HG02678 (cell line): Measurements from ENCODE around the gene SBNO1.
"Not testable (repeated sequence)": the region's sequence is repeated elsewhere in the genome, so short reads cannot be mapped to it uniquely, and the experiment has no call there.

Source experiments
- ATAC-seq: cut with Tn5 transposase; IDR thresholded peaks from one replicate; pipeline ENCODE4 v1.9.1; 2021; ENCODE audit warnings: mild to moderate bottlenecking, moderate library complexity; ENCODE audit not compliant: unreplicated experiment

The SBNO1 gene

GRCh38 chr12:123356159-123356670 is 8.4 kb downstream of the SBNO1 start:
- no peak for ATAC-seq

DNA sequence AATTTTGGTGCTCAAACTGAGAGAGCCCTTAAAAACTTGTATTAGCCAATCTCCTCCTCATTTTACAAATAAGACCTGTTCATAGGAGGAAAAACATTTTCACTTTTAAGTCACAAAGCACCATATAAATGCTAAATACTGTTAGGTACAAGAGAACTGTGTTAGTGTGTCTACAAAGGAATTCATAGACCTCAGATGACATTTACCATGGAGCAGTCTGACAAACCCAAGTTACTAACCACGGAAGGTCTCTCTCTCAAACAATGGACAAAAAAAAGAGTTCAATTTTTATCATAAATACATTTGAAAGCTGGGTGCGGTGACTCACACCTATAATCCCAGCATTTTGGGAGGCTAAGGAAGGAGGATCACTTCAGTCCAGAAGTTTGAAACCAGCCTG is 10.0 kb downstream of the SBNO1 start:
- no peak for ATAC-seq

GRCh38 chr12:123351349-123351748 is 13.3 kb downstream of the SBNO1 start:
- ATAC-seq = no peak

DNA sequence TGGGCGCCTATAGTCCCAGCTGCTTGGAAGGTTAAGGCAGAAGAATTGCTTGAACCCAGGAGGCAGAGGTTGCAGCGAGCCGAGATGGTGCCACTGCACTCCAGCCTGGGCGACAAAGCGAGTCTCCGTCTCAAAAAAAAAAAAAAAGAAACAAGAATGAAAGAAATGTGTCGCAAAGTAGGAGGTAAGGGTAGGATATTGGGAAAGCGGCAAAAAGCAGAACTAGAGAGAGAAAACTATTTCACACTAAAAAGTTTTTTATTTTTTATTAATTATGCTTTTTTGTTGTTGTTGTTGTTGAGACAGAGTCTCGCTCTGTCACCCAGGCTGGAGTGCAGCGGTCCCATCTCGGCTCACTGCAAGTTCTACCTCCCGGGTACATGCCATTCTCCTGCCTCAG is 17.7 kb downstream of the SBNO1 start:
- ATAC-seq = no peak

- ATAC-seq = no peak
Observed at GRCh38 chr12:123344086-123344485, 20.6 kb downstream of the SBNO1 start.

DNA sequence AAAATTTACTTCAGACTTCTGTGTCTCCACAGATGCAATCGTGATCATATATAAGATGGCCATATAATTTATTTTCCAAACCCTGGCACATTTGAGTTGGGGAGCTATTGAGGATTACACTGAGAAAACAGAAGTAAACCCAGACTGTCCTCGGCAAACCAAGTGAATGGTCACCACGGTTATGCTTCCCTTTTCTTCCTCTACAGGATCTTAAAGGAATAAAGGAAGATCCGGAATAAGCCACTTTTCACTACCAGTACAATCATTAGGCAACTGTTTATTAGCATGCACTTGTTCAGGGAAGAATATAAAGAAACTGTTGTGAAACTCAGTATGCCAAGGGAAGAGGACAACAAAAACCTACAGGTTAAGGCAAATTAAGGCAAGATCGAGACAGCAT is 27.6 kb downstream of the SBNO1 start:
- ATAC-seq = no peak

- no peak for ATAC-seq
Observed at GRCh38 chr12:123336530-123336929, 28.1 kb downstream of the SBNO1 start.

- ATAC-seq = no peak
Observed at GRCh38 chr12:123335490-123335889, 29.2 kb downstream of the SBNO1 start.

DNA sequence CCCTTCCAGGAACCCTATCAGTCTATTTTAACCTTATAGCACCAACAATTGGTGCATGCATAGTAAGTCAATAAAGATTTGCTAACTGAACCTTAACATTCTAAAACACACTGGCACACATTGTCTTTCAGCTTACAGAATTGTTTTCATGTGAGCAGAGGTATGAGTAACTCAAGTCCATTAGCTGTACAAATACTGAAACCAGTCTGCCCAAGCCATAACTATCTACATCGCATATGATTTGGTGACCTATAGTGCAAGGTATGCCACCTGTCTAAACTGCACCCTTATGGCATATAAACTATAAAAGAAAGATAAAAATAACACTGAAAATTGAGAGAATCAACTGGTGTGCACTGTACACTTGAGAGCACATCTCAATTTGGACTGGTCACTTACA is 34.8 kb downstream of the SBNO1 start:
- ATAC-seq = no peak

- ATAC-seq = no peak
Observed at GRCh38 chr12:123319826-123320225, 44.8 kb downstream of the SBNO1 start.

DNA sequence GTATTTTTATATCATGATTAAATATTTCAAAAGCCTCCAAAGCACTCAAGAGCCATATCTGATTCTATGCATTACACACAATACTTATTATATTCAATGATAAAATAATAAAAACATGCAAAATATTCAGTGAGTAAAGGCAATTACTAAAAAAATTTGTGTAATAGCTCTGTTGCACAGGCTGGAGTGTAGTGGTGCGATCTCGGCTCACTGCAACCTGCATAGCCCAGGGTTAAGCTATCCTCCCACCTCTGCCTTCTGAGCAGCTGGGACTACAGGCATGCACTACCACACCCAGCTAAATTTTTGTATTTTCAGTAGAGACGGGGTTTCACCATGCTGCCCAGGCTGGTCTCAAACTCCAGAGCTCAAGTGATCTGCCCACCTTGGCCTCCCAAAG is 45.4 kb downstream of the SBNO1 start:
- ATAC-seq = no peak

GRCh38 chr12:123313046-123313445 is 51.6 kb downstream of the SBNO1 start:
- not testable (repeated sequence) for ATAC-seq

DNA sequence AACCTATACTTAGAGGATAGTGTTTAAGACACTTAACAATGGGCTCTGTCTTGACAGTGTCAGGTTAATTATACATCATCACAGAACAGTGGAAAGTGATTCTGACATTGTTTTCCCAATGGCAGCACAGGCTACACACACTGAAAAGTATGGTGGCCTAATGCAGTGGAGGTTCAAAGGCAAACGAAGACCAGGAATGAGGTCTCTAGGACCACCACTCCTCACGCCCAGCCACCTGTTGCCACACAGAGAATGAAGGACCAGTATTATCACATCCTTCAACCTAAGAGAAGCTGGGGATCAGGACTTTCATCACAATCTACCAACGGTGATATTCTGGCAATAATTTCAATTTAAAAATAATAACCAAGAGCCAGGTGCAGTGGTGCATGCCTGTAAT is 58.4 kb downstream of the SBNO1 start:
- ATAC-seq = no peak

- no peak for ATAC-seq
Observed at GRCh38 chr12:123305136-123305535, 59.5 kb downstream of the SBNO1 start.

- no peak for ATAC-seq
Observed at GRCh38 chr12:123293178-123293760, 71.4 kb downstream of the SBNO1 start.

GRCh38 chr12:123289911-123290310 is 74.7 kb downstream of the SBNO1 start:
- no peak for ATAC-seq

DNA sequence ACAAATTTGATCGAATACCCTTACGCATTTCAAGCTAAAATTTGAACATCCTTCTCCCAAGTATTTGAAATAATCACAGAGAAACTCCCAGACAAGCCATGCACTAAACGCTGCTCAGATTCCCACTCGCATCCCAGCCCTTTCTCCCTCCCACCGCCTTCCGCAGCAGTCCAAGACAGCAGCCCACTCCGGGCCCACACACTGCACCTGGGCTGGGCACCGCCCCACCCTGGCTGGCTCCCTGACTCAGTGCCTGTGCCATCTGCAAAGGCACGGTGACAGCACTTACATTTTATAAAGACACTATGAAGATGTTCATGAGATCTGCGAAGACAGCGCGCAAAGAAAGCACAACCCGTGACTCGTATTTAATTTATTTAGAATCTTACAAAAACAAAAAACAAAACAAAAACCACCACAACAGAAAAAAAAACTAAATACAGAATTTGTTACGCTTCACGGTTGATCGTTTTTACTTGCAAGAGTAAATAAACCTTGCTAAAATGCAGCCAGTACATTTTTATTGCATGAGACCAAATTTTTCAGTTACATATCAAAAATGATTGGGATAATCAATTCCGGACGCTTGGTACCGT is 75.8 kb downstream of the SBNO1 start:
- no peak for ATAC-seq

GRCh38 chr12:123286652-123287373 is 77.8 kb downstream of the SBNO1 start:
- ATAC-seq = no peak

DNA sequence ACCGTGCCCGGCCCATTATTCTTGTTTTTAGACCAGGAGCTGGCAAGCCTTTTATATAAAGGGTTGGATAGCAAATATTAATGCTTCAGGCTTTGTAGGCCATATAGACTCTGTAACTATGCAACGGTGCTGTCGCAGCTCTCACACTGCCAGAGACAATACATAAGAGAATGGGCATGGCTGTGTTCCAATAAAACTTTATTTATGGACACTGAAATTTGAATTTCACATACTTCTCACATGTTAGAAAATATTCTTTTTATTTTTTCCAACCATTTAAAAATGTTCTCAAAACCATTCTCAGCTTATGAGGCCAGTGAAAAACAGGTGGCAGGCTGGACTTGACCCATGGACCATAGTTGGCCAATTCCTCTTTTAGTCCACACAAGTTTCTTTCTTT is 80.0 kb downstream of the SBNO1 start:
- no peak for ATAC-seq

GRCh38 chr12:123283461-123283860 is 81.2 kb downstream of the SBNO1 start:
- ATAC-seq = no peak

- ATAC-seq = no peak
Observed at GRCh38 chr12:123282111-123282510, 82.5 kb downstream of the SBNO1 start.

GRCh38 chr12:123280971-123281370 is 83.7 kb downstream of the SBNO1 start:
- no peak for ATAC-seq
